NCI-H460 (cell line): Measurements from ENCODE around the gene NDUFB11. TPM values are rescaled to one million over a fixed set of nuclear protein-coding genes. Genes with fewer than 3 reads are reported as not detected.
A peak's percentile ranks its signal among the peaks of the same experiment; 100 is the strongest.

Experiments used
- DNase-seq: peaks from one replicate; pipeline ENCODE4 v3.0.0-alpha.2; 2016; ENCODE audit warnings: low read depth; ENCODE audit errors: extremely low read depth
- small RNA-seq, 2 experiments: library from RNA; depleted of rRNA; stranded (forward); fragments of <200 nt; gene quantifications; one replicate each; pipeline ENCODE3, GENCODE V24; 2014
- total RNA-seq: library from RNA; depleted of rRNA; stranded (reverse); fragments of >200 nt; shearing (Covaris generic); gene quantifications from 2 replicates; pipeline ENCODE4 v1.2.3, GENCODE V29; 2014; rRNA removed

NDUFB11 gene
- total RNA-seq, 1 experiment from 2014 or later, result 154 TPM

DNA sequence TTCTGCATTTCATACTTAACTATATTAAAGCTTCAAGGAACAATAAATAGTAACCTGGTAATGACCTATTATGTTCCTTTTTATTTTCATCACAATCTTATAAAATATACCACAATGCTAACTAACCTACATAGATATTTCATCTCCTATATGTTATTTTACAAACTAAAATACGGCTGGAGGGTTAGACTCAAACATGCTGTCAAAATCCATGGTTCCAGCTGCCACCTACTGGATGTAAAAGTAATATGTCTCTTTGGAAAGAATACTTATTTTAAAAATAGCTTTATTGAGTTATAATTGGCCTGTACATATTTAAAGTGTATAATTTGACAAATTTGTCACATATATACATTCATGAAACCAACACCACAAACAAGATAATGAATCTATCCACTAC is 51.3 kb downstream of the NDUFB11 start:
- peak; percentile 18 for DNase-seq

Small RNAs within 50 kb of the gene (small RNA-seq; reads per million reads assigned to genes)
- gene RNU12-2P, result 0.02 to 5.4 reads per million in 2 experiments

Other genes with a start within 250 kb of the NDUFB11 start
- 9.6 and 9.8 TPM in 2 replicates for gene JADE3, start 232.3 kb downstream of the NDUFB11 start, total RNA-seq
- not detected in 2 replicates for gene RGN, start 66.3 kb downstream of the NDUFB11 start, total RNA-seq
- 28.1 and 30.3 TPM in 2 replicates for gene RBM10, start 519 bp upstream of the NDUFB11 start, total RNA-seq
- 138 and 158 TPM in 2 replicates for gene UBA1, start 49.1 kb upstream of the NDUFB11 start, total RNA-seq
- gene CDK16, start 74.0 kb upstream of the NDUFB11 start, total RNA-seq, result 141 and 164 TPM in 2 replicates
- 17.0 and 17.3 TPM in 2 replicates for gene USP11, start 88.3 kb upstream of the NDUFB11 start, total RNA-seq
- not detected in 2 replicates for gene ZNF157, start 225.9 kb upstream of the NDUFB11 start, total RNA-seq